ENCODE results near the gene RAB7B. TPM values are rescaled to one million over a fixed set of nuclear protein-coding genes. Genes with fewer than 3 reads are reported as not detected.

RAB7B gene
- total and polyA plus RNA-seq, 9 of the 15 experiments (the other 6 are each of a cell fraction or from before 2014, with no cell fraction given), result 0.03 to 0.29 (median 0.07) TPM; not detected in 4

- no peak for TF ChIP-seq ELK3 (CRISPR knock-in tag; IDR thresholded peaks at IDR 0.05)
- TF ChIP-seq ZNF431 (CRISPR knock-in tag; IDR thresholded peaks at IDR 0.05), result no peak
- TF ChIP-seq ARID4B (CRISPR knock-in tag; IDR thresholded peaks at IDR 0.05), result peak; percentile 74; the same call in 1 of the 2 replicates
- no peak for TF ChIP-seq MCM7 (IDR thresholded peaks at IDR 0.05)
- TF ChIP-seq, protein P1, sequence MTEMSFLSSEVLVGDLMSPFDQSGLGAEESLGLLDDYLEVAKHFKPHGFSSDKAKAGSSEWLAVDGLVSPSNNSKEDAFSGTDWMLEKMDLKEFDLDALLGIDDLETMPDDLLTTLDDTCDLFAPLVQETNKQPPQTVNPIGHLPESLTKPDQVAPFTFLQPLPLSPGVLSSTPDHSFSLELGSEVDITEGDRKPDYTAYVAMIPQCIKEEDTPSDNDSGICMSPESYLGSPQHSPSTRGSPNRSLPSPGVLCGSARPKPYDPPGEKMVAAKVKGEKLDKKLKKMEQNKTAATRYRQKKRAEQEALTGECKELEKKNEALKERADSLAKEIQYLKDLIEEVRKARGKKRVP (CRISPR knock-in tag; IDR thresholded peaks at IDR 0.05), result no peak
- TF ChIP-seq RBM17 (IDR thresholded peaks at IDR 0.05; ENCODE audit: borderline replicate concordance, low read depth, low read length), result no peak
- TF ChIP-seq, protein P2, sequence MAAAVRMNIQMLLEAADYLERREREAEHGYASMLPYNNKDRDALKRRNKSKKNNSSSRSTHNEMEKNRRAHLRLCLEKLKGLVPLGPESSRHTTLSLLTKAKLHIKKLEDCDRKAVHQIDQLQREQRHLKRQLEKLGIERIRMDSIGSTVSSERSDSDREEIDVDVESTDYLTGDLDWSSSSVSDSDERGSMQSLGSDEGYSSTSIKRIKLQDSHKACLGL (CRISPR knock-in tag; IDR thresholded peaks at IDR 0.05; ENCODE audit: borderline replicate concordance, poor library complexity, severe bottlenecking), result no peak
- TF ChIP-seq MEIS2 (IDR thresholded peaks at IDR 0.05; ENCODE audit: partially characterized antibody), result no peak
- TF ChIP-seq NCOR1 (IDR thresholded peaks at IDR 0.05), result peak; percentile 23; the same call in 1 of the 2 replicates
- TF ChIP-seq, protein P3, sequence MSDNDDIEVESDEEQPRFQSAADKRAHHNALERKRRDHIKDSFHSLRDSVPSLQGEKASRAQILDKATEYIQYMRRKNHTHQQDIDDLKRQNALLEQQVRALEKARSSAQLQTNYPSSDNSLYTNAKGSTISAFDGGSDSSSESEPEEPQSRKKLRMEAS (CRISPR knock-in tag; IDR thresholded peaks at IDR 0.05), result peak; percentile 64
- TF ChIP-seq, protein P4, sequence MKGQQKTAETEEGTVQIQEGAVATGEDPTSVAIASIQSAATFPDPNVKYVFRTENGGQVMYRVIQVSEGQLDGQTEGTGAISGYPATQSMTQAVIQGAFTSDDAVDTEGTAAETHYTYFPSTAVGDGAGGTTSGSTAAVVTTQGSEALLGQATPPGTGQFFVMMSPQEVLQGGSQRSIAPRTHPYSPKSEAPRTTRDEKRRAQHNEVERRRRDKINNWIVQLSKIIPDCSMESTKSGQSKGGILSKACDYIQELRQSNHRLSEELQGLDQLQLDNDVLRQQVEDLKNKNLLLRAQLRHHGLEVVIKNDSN (CRISPR knock-in tag; IDR thresholded peaks at IDR 0.05), result peak; percentile 49
- no peak for TF ChIP-seq NCOA1 (IDR thresholded peaks at IDR 0.05; ENCODE audit: low read depth)
- no peak for TF ChIP-seq MTA1 (IDR thresholded peaks at IDR 0.05; ENCODE audit: borderline replicate concordance)
- peak in 1 of 2 experiments; percentile 47; a peak in 1 of 4 replicates for TF ChIP-seq TEAD1 (CRISPR knock-in tag; IDR thresholded peaks at IDR 0.05)
- TF ChIP-seq ZNF140 (CRISPR knock-in tag; IDR thresholded peaks at IDR 0.05), result no peak
- TF ChIP-seq ZNF146 (CRISPR knock-in tag; IDR thresholded peaks at IDR 0.05; ENCODE audit: unreplicated experiment), result no peak
- TF ChIP-seq HBP1 (CRISPR knock-in tag; IDR thresholded peaks at IDR 0.05), result peak; percentile 6; the same call in 1 of the 2 replicates
Observed at GRCh38 chr1:206003854-206004800, 932 bp upstream of the RAB7B start (continued).
